Activated CD4-positive, CD25-positive, alpha-beta regulatory T cell treated with anti-CD3 and anti-CD28 coated beads, Interleukin-2, amount 50 U/mL, for 72 hours (primary cell): ENCODE results near the gene AUTS2.

Experiments
- DNase-seq: peaks from one replicate; pipeline ENCODE4 v3.0.0; 2021

The AUTS2 gene

DNA sequence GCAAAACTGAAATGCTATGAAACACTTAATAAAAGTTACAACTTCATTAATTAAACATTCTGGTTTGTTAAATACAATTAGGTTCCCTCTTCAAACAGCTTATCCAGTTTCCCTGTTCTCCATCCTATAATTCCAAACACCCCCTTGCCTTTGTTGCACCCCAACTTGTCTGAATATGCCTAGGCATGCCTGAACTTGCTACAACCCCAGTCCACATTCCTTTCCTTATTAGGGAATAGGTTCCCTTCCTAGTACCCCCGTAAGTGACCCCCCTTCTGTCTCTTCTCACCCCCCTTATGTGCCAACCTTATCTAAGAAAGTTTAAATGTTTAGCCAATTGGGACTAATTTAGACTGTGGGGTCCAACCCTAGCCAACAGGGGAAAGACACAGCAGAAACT is 1238.0 kb downstream of the AUTS2 start:
- no peak for DNase-seq

DNA sequence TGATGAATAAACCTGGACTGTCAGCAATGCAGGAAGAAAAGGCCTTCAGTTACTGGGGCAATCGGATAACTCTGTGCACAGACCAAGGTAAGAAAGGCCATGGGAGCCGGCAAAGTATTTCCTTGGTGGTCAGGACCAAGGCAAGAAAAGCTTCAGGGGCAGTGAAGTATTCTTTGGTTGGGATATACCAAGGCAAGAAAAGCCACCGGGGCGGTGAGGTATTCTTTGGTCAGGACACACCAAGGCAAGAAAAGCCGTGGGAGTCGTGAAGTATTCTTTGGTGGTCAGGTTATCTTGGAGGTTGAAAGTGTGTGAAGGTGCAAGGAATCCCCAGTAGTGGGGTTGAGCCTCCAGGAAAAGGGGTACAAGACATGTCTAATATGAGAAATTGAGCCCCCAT is 1238.7 kb downstream of the AUTS2 start:
- no peak for DNase-seq

DNA sequence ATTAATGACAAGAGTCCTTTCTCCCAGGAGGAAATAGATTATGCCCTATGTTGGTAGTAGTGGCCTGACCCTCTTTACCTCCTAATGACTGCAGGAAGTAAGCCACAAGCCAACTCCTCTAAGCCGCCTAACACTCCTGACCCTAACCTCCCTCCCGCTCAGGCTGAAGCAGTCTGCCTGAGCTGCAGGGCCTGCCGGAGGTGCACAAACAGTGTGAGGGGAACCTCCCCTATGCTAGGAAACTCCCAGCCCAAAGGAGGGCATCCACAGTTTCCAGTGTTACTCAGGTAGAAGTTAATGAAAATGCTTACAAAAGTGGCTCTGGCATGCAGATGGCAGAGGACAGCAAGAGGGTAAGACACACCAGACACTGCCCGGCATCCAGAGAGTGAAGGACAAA is 1239.3 kb downstream of the AUTS2 start:
- DNase-seq: no peak

DNA sequence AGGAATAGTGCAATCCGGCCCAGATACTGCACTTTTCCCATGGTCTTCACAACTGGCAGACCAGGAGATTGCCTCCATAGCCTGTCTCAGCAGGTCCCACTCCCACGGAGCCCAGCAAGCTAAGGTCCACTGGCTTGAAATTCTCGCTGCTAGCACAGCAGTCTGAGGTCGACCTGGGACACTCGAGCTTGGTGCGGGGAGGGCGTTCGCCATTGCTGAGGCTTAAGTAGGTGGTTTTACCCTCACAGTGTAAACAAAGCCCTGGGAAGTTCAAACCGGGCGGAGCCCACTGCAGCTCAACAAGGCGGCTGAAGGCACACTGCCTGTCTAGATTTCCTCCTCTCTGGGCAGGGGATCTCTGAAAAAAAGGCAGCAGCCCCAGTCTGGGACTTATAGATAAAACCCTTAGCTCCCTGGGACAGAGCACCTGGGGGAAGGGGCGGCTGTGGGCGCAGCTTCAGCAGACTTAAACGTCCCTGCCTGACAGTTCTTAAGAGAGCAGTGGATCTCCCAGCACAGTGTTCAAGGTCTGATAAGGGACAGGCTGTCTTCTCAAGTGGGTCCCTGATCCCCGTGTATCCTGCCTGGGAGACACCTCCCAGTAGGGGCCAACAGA is 1240.1 kb downstream of the AUTS2 start:
- DNase-seq: no peak
